Lower leg skin (tissue), 4 donors: ENCODE results near the gene GRIK4. TPM values are rescaled to one million over a fixed set of nuclear protein-coding genes. Genes with fewer than 3 reads are reported as not detected.

Source experiments
- DNase-seq, 2 donors: peaks; one replicate each; pipeline ENCODE4 v3.0.0-alpha.2; 2019; ENCODE audit warnings: low spot score in 2 of 2
- H3K4me3 ChIP-seq: fragments of 200-600 bp; sonication (generic); 2 replicates; pipeline ENCODE4 v1.5.1; 2017; ENCODE audit warnings: mild to moderate bottlenecking, low read depth; ENCODE audit not compliant: poor library complexity, severe bottlenecking
- POLR2A ChIP-seq, 2 donors: fragments of 450-650 bp; IDR thresholded peaks; one replicate each; pipeline ENCODE4 v1.6.1; 2016 to 2017; ENCODE audit warnings: antibody characterized with exemption in 2 of 2, mild to moderate bottlenecking in 1 of 2, moderate library complexity in 1 of 2
- WGBS, 2 donors: methylation state at CpG; one replicate each; pipeline ENCODE4 v1.1.5; 2018; 5-methylcytosine and 5-hydroxymethylcytosine counted together
- intact Hi-C: fragments of 100-400 bp; cut with DNase I; formaldehyde crosslinking; loops from one replicate; pipeline ENCODE4 v1.15.0; 2023; ENCODE audit warnings: low total_unique reads
- total RNA-seq, 4 donors: library from RNA; depleted of rRNA; stranded (reverse); fragments of >200 nt; gene quantifications; one replicate each; pipeline ENCODE4 v1.1.0, GENCODE V29; 2016
- TF ChIP-seq, protein P1 (sequence below), 3 donors: fragments of 450-650 bp; IDR thresholded peaks; one replicate each; pipeline ENCODE4 v1.5.1; 2016; ENCODE audit warnings: antibody characterized with exemption in 3 of 3, mild to moderate bottlenecking in 3 of 3, moderate library complexity in 2 of 3

Gene GRIK4
- total RNA-seq, 4 donors from 2014 or later = 0.06 to 0.67 TPM; not detected in 2

DNA sequence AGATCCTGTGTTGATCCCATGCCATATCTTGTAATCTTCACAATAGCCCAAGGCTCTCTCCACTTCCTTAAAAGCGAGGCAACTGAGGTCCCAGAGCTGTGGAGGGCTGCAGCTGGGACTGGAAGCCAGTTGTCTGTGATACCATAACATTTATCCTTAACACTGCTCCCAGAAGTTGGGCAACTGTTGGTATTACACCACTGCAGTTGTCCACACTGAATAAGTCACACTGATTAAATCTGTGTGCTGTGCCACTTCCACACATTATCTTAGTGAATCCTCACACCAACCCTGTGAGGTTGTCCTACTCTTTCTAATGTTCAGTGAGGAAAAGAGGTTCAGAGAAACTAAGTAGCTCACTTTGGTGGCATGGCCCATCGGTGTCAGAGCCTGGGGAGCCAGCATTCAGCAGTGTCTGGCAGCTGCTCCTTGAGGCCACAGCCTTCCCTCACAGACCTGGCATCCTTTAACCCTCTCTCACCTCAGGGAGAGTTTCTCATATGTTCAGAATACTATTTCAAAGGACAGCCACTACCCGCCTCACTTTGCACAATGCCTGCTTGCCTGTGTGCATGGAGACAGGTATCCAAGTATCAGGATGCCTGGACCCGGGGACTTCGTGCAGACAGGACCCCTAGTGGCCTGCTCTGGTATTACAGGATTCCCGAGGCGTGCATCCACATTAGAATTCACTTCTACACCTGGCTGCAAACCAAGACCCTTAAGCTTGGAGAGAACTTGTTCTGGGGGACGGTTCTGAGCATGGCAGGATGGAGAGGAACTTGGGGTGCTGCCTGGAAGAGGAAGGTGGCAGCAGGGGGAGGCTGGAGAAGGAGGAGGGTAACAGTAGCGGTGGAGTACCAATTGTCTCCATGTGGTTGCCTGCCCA lies 290.5 kb downstream of the GRIK4 start:
- TF ChIP-seq POLR2A (IDR thresholded peaks at IDR 0.05) = no peak
- TF ChIP-seq, protein P1, sequence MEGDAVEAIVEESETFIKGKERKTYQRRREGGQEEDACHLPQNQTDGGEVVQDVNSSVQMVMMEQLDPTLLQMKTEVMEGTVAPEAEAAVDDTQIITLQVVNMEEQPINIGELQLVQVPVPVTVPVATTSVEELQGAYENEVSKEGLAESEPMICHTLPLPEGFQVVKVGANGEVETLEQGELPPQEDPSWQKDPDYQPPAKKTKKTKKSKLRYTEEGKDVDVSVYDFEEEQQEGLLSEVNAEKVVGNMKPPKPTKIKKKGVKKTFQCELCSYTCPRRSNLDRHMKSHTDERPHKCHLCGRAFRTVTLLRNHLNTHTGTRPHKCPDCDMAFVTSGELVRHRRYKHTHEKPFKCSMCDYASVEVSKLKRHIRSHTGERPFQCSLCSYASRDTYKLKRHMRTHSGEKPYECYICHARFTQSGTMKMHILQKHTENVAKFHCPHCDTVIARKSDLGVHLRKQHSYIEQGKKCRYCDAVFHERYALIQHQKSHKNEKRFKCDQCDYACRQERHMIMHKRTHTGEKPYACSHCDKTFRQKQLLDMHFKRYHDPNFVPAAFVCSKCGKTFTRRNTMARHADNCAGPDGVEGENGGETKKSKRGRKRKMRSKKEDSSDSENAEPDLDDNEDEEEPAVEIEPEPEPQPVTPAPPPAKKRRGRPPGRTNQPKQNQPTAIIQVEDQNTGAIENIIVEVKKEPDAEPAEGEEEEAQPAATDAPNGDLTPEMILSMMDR (IDR thresholded peaks at IDR 0.05) = peak in 1 of 3 donors; percentile 50
- no peak overlapping the region for H3K4me3 ChIP-seq
- intact Hi-C loops = loop anchor here (5.0 kb wide), 1 partner anchor 290 kb away; the partner anchor contains the start of gene GRIK4
- 23 to 29% methylated on average over 9 of the region's 9 CpGs for WGBS, 2 donors
- peak in 1 of 2 donors; percentile 47 for DNase-seq

- H3K4me3 ChIP-seq = no peak overlapping the region
- no peak for DNase-seq
- intact Hi-C loops = no loop called here
- 60 to 70% methylated on average over 9 of the region's 9 CpGs for WGBS, 2 donors
- no peak for TF ChIP-seq POLR2A (IDR thresholded peaks at IDR 0.05)
- TF ChIP-seq, protein P1 (IDR thresholded peaks at IDR 0.05) = no peak
Measured at GRCh38 chr11:120805960-120806555, 294.5 kb downstream of the GRIK4 start.

DNA sequence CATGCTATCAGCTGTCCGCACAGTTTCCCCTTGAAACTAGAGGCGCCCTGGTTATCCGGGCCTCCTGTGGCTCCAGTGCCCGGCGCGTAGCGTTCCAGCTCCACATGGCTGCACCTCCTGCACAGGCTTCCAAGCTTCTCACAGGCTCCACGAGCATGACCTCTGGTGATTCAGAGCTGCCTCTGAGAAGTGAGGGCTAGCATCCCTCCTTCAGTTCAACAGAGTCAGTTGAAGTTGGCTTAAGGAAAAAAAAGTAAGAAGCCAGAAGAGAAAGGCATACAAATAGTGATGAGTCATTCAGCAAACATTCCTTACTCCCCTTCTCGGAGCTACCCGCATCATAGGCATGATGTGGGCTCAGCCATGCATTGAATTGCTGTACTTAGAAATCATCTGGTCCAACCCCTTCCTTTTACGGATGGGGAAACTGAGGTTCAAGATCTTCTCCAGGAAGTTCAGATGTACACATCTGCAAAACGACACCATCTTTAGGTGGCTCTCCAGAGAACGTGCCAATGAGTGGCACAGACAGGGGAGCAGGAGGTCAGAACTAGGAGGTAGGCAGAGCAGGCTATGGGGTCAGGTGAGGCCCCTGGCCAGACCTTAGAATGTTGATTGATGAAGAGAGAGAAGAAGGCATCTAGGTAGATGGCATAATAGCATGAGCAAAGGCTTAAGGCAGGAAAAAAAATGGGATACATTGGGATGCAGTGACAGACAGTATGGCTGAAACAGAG lies 296.0 kb downstream of the GRIK4 start:
- H3K4me3 ChIP-seq = no peak overlapping the region
- no peak for TF ChIP-seq POLR2A (IDR thresholded peaks at IDR 0.05)
- TF ChIP-seq, protein P1 (IDR thresholded peaks at IDR 0.05) = no peak
- WGBS, 2 donors = 80 to 81% methylated on average over 13 of the region's 13 CpGs
- DNase-seq = no peak
- intact Hi-C loops = no loop called here

GRCh38 chr11:120808616-120809050 lies 297.1 kb downstream of the GRIK4 start:
- 55 to 77% methylated on average over 5 of the region's 5 CpGs for WGBS, 2 donors
- DNase-seq = no peak
- no peak for TF ChIP-seq POLR2A (IDR thresholded peaks at IDR 0.05)
- TF ChIP-seq, protein P1 (IDR thresholded peaks at IDR 0.05) = no peak
- no peak overlapping the region for H3K4me3 ChIP-seq
- intact Hi-C loops = no loop called here

GRCh38 chr11:120810251-120810650 lies 298.7 kb downstream of the GRIK4 start:
- H3K4me3 ChIP-seq = no peak overlapping the region
- no peak for DNase-seq
- 84 to 91% methylated on average over 2 of the region's 2 CpGs for WGBS, 2 donors
- intact Hi-C loops = no loop called here
- TF ChIP-seq, protein P1 (IDR thresholded peaks at IDR 0.05) = no peak
- TF ChIP-seq POLR2A (IDR thresholded peaks at IDR 0.05) = no peak
